GM19372 (cell line): Measurements from ENCODE around the gene SPAAR.
"Not testable (repeated sequence)": the region's sequence is repeated elsewhere in the genome, so short reads cannot be mapped to it uniquely, and the experiment has no call there.

Source experiments
- ATAC-seq: cut with Tn5 transposase; IDR thresholded peaks from one replicate; pipeline ENCODE4 v1.9.1; 2021; ENCODE audit warnings: mild to moderate bottlenecking, low read depth, moderate library complexity; ENCODE audit not compliant: unreplicated experiment

Gene SPAAR

DNA sequence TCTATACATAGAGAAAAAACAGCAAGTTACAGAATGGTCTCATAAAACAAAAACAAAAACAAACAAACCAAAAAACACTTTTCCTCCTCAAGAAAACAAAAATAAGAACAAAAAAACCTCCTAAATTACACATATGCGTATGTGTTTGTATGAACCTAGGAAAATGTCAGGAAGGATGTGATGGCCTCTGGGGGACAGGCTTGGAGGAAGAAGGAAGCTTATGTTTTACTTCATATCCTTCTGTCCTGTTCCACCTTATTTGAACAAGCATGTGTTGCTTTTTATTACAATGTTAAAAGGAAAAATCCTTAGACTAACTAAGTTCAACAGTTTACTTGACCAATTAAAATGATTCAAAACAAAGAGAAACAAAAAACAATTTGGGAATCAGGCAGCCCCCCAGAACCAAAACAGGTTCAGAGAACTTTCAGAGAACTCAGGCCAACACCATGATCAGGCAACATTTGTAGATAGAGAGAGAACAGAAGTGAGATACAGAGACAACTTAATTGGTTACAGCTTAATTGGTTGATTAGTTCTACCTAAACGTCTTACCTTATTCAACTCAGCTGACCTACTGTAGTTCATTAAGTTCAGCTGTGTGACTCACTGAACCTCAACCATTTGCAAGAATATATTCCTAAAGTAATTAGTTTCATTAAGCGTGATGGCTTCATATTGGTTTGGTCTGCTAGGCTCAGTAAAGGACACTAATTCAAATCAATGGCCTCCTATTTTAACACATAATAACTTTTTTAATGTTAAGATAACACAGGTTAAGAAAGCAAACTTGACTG lies 10.1 kb downstream of the SPAAR start:
- ATAC-seq = no peak

DNA sequence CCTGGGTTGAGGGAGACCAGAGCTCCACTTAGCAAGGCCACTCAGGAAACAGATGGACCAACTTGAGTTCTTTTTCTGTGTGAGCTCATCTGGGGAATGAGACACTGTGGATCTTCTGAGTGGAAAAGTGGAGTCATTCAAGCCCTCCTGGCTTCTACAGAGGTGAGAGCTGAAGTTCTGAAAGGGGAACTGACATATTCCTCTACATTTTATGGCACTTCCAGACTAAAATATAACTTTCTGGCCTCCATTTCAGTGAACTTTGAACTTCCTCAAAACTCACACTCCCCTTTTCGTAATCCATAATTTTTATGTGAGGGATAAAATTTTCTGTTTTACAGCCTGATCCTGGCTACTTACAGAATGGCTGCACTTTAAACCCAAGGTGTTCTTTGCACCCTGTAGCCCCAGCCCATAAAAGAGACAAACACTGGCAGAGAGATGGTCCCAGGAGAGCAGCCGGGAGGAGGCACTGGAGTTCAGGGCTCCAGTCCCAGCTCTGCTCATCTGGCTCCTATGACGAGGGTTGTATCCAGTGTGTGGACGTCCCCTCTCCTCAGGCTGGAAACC lies 10.8 kb downstream of the SPAAR start:
- no peak for ATAC-seq

DNA sequence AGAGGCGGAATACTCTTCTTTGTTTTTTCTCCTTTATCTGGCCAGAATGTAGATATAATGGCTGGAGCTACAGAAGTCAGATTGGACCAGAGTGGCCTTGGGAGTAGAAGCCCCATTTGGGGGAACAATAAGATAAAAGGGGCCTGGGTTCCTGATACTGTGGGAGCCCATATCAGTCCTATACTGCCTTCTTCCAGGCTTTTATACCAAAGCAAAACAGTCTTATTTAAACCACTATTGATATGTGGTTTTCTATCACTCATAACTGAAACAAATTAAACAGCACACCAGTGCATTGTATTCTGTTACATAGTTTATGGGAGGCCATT lies 14.3 kb downstream of the SPAAR start:
- no peak for ATAC-seq

DNA sequence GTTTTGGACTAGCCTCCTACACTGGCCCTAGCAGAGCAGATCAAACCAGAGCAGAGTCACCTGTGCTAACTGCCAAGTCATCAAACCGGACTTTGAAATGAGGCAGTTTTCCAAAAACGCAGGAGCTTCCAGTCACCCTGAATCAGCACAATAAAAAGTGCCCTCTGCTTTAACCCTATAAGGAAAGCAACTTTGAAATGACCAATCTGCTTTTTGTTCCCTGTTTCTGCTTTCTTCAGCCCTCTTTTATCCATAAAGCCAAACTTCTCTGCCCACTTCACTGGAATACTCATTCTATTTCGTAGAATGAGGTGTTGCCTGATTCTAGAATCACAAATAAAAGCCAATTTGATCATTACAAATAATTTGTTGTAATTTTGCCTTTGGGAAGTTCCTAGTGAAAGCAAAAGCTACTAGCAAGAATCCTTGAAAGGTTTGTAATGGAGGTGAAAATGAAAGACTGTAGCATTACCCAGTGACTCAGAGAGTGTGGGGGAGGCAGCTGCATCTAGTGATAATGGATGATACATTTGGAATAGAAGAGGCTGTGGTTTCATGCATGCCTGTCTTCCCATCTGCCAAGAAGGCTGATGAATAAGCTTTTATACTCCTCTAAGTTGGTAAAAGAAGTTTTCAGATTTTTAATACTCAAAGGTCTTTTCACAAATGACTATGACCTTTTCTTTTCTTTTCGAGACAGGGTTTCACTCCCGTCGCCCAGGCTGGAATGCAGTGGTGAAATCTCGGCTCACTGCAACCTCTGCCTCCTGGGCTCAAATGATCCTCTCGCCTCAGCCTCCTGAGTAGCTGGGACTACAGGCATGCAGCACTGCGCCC lies 14.9 kb downstream of the SPAAR start:
- no peak for ATAC-seq

DNA sequence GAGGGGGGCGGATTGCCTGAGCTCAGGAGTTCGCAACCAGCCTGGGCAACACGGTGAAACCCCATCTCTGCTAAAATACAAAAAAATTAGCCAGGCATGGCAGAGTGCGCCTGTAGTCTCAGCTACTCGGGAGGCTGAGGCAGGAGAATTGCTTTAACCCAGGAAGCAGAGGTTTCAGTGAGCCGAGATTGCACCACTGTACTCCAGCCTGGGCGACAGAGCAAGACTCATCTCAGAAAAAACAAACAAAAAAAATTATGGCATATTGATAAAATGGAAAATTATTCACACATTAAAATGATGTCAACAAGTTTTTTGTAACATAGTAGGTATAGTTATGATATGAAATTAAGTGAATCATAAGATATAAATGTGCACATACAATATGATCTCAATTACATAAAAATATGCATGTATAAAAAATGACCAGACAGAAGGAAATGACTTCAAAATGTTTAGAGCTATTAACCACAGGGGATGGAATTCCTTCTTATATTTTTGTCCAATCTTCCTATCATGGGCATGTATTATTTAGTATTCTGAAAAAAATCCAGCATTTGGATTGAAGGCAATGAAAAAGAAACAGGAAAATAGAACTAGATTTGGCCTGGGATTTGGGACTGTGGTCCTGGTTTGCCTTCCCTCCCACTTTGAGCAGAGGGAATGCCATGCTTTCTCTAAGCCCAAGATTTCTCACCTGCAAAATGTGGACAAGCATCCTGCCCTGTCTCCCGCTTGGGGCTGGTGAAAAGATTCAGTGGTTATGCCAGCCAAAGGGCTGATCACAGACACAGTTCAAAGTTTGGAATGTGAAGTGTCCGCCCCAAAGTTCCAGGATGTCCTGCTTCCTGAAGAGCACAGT lies 19.5 kb downstream of the SPAAR start:
- no peak for ATAC-seq

DNA sequence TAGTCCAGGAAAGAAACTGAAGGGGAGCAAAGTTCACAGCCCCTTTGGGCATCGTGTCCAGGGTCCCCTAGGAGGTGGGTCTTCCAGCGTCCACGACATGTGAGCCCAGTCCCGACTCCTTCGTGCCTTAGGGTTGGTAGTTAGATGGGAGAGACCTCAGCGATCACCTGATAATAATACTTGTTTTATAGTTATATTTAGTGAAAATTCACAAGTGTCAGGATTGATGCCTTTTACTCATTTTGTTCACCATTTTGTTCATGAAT lies 20.1 kb downstream of the SPAAR start:
- no peak for ATAC-seq

DNA sequence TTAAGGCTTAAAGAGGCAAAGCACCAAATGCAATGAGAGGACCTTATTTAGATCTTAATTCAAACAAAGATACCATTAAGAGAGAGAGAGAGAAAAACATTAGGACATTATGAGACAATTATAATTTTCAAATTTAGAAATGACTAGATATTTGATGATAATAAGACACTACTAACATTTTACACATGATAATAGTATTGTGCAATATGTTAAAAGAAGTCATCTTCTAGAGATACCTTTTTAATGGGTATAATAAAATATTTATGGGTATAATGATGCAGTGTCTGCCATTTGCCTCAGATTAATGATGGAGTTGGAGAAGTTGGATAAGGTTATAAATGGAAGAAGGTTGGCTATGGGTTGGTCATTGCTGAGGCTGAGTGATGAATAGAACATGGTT lies 21.2 kb downstream of the SPAAR start:
- no peak for ATAC-seq

DNA sequence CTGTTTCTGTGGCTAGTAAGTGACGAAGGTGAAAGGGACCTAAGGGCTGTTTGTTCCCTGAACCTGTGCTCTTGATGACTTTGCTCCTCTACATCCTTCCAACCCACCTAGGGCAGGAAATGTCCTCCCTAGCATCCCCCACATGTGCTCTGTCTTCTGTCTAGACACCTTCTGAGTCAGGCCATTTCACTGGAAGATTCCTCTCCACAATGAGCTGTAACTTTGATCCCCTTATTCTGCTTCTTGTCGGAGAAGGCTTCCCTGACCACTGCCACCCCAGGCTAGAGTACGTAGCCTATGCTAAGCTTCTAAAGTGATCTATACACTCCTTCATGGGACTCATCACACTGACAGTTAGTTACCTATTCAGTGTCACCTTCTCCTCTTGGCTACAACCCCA lies 21.7 kb downstream of the SPAAR start:
- ATAC-seq = no peak

DNA sequence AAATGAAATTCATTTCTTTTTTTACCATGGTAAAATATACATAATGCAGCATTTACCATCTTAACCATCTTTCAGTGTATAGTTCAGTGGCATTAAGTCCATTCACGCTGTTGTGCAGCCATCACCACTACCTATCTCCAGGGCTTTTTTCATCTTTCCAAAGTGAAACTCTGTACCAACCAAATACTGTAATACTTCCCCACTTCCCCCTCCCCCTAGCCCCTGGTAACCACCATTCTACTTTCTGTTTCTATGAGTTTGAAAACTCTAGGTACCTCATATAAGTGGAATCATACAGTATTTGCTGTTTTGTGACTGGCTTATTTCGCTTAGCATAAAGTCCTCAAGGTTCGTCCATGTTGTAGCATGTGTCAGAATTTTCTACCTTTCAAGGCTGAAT lies 23.4 kb downstream of the SPAAR start:
- no peak for ATAC-seq

DNA sequence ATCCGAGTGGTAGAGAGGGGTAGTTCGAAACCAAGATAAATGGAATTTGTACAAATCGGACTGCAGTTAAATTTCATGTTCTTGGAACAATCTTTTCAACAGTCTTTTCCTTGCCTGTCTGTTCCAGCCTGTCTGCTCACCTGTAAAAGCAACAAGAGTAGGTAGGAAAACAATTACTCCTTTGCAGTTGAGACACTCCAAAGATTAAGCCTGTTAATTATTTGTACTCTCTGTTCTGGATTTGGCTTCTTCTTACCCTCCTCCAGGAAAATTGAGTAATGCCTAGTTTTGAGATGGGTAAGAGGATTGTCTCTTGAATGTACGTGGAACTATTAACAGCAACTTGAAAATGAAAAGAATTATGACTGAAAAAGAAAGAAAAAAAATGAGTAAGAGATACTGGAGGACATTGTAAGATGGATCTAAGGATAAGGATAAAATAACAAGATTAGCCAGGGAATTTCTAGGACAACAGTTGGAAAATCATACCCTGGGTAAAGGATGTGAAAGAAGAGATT lies 24.3 kb downstream of the SPAAR start:
- no peak for ATAC-seq

DNA sequence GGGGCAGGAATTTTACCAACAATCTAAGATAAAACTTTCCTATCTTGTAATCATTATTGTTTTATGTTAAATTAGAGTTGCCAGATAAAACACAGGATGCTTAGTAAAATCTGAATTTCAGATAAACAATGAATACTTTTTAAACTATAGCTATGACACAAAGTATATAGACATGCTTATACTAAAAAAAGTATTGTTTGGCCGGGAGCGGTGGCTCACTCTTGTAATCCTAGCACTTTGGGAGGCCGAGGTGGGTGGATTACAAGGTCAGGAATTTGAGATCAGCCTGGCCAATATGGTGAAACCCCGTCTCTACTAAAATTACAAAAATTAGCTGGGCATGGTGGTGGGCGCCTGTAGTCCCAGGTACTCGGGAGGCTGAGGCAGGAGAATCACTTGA lies 24.8 kb downstream of the SPAAR start:
- ATAC-seq = not testable (repeated sequence)

DNA sequence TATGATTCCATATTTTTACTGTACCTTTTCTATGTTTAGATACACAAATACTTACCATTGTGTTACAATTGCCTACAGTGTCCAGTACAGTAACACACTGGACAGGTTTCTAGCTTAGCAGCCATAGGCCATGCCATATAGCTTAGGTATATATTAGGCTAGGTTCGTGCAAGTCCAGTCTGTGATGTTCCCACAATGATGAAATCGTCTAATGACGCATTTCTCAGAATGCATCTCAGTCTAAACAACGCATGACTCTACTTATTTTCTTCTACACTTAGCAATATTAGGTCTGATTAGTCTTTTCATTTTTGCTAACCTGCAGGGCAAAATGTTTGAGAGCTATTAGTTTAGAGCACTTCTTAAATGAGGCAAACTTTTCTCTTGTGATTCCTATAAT lies 26.0 kb downstream of the SPAAR start:
- ATAC-seq = no peak

DNA sequence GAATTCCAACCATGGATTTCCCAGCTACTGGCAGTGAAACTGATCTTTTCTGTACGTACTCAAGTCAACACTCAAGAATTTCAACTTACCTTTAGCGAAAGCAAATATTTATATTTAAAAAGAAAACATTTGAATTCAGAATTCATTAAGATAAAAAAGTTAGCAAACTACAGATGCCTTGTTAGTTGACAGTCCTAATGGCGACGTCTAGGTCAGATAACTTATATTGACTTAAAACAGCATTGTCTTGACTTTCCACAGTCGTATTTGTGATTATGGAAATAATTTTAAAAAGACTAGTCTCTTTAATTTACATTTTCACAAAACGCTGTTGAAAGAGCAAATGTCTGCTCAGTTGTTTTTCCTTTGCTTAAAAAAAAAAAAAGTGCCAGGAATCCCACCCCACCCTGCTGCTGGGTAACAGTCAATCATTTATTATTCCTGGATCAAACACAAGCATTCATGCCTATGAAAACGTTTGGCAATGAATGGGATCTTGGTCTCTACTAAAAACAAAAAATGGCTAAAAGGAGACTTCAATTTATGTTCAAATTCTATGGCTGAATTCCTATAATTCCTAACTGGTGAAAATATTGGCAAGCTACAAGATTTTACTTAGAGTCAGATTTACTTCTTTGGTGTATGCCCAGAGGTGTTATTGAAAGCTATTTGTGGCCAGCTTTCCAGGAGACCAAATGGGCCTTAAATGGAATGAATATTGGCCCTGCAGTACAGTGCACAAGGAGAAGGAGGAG lies 26.6 kb downstream of the SPAAR start:
- ATAC-seq = no peak

DNA sequence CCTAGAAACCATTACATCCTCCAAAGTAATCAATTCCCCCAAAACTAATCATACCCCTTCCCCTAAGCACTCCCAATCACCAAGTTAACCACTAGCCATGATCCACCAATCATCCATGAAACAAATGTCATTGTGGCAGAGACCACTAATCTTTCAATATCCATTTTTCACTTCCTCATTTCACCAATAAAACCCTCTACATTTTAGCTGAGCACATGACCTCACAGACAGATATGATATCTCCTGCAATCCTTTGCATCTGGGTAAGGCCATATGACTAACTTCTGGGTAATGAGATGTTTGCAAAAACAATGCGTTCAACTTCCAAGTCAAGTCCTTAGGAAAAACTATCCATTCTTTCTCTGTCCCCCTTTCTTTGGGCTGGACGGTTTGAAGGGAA lies 27.9 kb downstream of the SPAAR start:
- ATAC-seq = no peak

DNA sequence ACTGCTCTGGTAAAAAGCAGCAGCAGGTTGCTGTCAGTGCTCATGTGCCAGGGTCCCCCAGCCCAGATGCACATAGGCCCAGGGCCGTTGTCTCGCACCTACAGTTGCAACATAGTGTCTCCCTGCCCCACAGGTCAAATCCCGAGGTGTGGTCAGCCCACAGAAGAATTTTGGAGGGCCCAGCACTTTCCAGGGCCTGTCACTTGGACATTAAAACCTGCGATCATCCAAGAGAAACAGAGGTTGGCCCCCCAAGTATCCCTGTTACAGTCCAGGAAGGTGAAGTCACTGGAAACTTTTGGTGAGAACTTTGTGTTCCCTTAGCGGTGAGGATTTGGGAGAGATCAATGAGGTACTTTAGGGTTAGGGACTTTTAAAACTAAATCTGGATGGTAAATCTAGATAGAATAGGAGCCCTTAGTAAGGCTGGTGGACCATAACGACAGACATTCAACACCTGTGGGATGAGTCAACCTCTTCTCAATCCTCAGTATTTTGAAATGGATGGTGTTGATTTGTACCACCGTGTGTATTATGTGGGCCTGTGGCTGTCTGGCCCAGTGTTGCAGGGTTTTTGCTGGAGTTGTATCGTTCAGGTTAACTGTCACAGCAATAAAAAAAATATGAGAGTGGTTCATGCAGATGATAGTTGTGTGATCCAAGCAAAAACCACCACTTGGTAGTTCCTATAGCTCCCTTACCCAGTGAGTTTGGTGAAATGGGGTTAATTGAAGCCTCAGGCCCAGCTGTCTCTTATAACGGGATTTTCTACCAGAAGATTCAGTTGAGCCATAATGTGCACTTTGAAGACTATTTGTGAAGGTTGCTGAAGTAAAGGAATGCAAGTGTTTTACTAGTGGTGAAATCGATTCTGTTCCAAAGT lies 29.4 kb downstream of the SPAAR start:
- no peak for ATAC-seq

DNA sequence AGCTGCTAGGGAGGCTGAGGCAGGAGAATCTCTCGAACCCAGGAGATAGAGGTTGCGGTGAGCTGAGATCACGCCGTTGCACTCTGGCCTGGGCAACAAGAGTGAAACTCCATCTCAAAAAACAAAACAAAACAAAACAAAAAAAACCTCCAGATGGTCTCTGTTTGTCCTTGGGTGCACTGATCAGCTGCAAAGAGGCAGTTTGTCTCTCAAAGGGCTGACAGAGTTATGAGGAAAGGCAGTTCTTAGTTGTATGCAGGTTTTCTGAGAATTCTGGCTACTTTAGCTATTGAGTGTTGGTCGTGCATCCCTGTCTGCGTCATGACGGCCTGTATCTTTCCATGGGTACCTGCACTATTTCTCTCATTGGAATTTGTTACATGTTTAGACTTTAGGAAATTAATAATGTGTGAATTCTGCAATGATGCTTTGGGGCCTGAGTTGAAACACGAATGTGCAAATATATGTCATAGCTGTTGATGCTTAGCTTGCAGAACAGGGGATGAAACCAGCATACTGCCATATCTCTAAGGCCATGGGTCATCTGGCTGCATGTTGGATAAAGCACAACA lies 30.5 kb downstream of the SPAAR start:
- no peak for ATAC-seq

DNA sequence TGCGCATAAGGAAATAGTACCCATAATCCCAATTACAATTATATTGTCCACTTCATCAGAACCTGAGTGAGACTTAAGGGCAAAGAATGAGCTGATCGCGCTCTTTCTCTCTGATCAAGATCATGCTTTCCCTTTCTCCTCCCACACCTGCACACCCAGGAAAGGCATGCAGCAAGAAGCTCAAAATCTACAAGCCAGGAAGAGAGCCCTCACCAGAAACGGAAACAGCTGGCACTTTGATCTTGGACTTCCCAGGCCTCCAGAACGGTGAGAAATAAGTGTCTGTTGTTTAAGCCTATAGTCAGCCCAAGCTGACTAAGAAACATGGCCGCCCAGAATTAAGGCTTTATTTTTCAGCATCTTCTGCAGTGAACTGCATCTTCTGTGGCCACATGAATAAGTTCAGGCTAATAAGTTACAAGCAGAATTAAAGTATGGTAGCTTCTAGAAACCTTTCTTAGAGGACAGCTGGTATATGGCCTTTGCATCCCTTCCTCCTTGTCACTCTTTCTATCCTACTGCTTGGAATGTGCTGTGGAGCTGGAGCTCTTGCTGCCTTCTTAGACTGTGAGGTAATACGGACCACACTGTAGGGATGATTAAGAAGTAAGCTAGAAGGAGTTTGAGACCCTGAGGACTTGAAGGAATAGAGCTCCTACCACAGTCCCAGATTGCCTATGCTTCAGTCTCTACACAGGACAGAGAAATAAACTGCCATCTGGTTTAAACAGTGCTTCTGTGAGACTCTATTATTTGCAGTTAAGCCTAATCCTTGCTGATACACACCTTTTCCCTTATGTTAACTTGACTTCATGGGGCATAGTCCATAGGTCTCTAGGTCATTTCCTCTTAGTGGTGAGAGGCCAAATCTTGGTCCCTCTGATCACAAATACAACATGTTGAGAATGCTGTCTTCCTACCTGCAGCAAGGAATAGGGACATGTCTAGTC lies 31.4 kb downstream of the SPAAR start:
- no peak for ATAC-seq

DNA sequence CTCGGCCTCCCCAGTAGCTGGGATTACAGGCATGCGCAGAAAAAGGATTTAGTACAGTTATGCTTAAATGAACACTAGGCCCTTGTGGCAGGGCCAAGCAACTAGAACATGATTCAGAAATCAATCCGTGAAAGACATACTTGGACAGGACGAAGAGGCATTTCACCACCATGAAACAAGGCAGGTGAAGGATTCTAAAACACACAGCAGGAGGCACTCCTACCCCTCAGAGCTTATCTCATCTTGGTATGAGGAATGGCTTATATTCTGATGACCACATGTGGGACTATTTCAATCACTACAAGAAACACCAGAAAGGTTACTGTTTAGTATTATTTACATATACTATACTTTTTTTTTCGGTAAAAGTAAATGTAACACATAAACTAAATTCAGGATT lies 33.0 kb downstream of the SPAAR start:
- no peak for ATAC-seq
